Activated CD8-positive, alpha-beta T cell treated with anti-CD3 and anti-CD28 coated beads, Interleukin-2, amount 10 ng/mL, durations not matched to agents 7 days and 5 days (primary cell): Measurements from ENCODE around the gene ARHGAP11A. TPM values are rescaled to one million over a fixed set of nuclear protein-coding genes. Genes with fewer than 3 reads are reported as not detected.

Source experiments
- ATAC-seq: fragments of 150-1000 bp; cut with Tn5 transposase; one replicate; pipeline ENCODE4 v1.10.0; 2021; ENCODE audit warnings: moderate library complexity
- CTCF ChIA-PET: fragments of 350-600 bp; sonication (Branson Sonifier 250); formaldehyde crosslinking; loops from one replicate; lab custom pipeline; 2021; ENCODE audit warnings: antibody characterized with exemption; lab: Charles Lee
- POLR2A ChIA-PET: fragments of 350-600 bp; sonication (Branson Sonifier 250); formaldehyde crosslinking; loops from one replicate; lab custom pipeline; 2021; ENCODE audit warnings: antibody characterized with exemption; lab: Charles Lee
- DNase-seq: peaks from one replicate; pipeline ENCODE4 v3.0.0-alpha.2; 2020
- H3K27ac Mint-ChIP-seq: one replicate; pipeline ENCODE4 v1.8.0; 2021; ENCODE audit warnings: mild to moderate bottlenecking, mixed read lengths
- H3K27me3 Mint-ChIP-seq: one replicate; pipeline ENCODE4 v1.8.0; 2021; ENCODE audit warnings: low read depth, mixed read lengths
- H3K36me3 Mint-ChIP-seq: one replicate; pipeline ENCODE4 v1.8.0; 2021; ENCODE audit warnings: low read depth, mixed read lengths
- H3K4me1 Mint-ChIP-seq: one replicate; pipeline ENCODE4 v1.8.0; 2021; ENCODE audit warnings: low read depth, mixed read lengths
- H3K4me3 Mint-ChIP-seq: one replicate; pipeline ENCODE4 v1.8.0; 2021; ENCODE audit warnings: mild to moderate bottlenecking, mixed read lengths
- H3K9me3 Mint-ChIP-seq: one replicate; pipeline ENCODE4 v1.8.0; 2022; ENCODE audit warnings: mixed read lengths; ENCODE audit not compliant: insufficient read depth
- total RNA-seq, 2 experiments: library from RNA; stranded (reverse); gene quantifications; one replicate each; pipeline ENCODE4 v1.2.3, GENCODE V29; 2021

ARHGAP11A gene
- total RNA-seq, 2 experiments from 2014 or later = 155 to 158 TPM

GRCh38 chr15:32675466-32675865 lies 60.2 kb downstream of the ARHGAP11A start:
- no peaks in the 10 kb centered on the region for H3K4me1 Mint-ChIP-seq
- ATAC-seq = no peak
- CTCF ChIA-PET = interaction anchor here (0.7 to 1.2 kb wide), 5 partner anchors 11 to 280 kb away, joined by 3 to 4 read pairs (median 3); no protein-coding TSS in a partner anchor
- H3K4me3 Mint-ChIP-seq = no peak overlapping the region
- H3K36me3 Mint-ChIP-seq = no peaks in the 10 kb centered on the region
- H3K27me3 Mint-ChIP-seq = peaks cover 3% of the 10 kb centered on the region
- H3K27ac Mint-ChIP-seq = no peak overlapping the region
- no peak for DNase-seq
- POLR2A ChIA-PET = no interaction called here
- no peaks in the 10 kb centered on the region for H3K9me3 Mint-ChIP-seq

DNA sequence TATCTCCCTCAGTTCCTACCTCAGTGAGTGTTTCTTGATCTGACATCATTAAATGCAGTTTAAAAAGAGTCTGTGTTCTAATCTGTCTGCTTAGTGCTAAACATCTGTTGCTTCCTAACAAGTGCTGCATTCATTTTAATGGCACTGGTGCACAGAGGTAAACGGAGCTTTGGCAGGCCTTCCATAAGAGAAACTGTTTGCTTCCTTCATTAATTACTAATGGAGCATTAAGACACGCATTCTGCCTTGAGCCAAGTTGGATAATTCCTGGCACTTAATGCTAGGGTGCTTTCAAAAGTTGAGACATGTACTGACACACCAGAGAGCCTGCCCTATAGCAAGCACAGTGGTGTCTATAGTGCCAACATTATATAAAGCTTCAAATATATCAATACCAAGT lies 60.9 kb downstream of the ARHGAP11A start:
- Mint-ChIP-seq H3K4me3 (no peak overlapping the region), H3K9me3 (no peaks in the 10 kb centered on the region), H3K27ac (no peak overlapping the region), H3K36me3 (no peaks in the 10 kb centered on the region), H3K27me3 (peaks cover 3% of the 10 kb centered on the region), H3K4me1 (no peaks in the 10 kb centered on the region)
- ChIA-PET CTCF (interaction anchor here (3.2 kb wide), 1 partner anchor 14 kb away, joined by 9 read pairs; no protein-coding TSS in a partner anchor), POLR2A (no interaction called here)
- ATAC-seq (no peak), DNase-seq (no peak)

GRCh38 chr15:32677238-32677750 lies 62.0 kb downstream of the ARHGAP11A start:
- H3K27me3 Mint-ChIP-seq = peaks cover 3% of the 10 kb centered on the region
- no peak overlapping the region for H3K4me3 Mint-ChIP-seq
- no peaks in the 10 kb centered on the region for H3K9me3 Mint-ChIP-seq
- no peaks in the 10 kb centered on the region for H3K36me3 Mint-ChIP-seq
- H3K27ac Mint-ChIP-seq = no peak overlapping the region
- ChIA-PET POLR2A (no interaction called here), CTCF (interaction anchor here (3.2 kb wide), 1 partner anchor 15 kb away, joined by 9 read pairs; no protein-coding TSS in a partner anchor)
- no peak for DNase-seq
- no peak for ATAC-seq
- H3K4me1 Mint-ChIP-seq = no peaks in the 10 kb centered on the region

DNA sequence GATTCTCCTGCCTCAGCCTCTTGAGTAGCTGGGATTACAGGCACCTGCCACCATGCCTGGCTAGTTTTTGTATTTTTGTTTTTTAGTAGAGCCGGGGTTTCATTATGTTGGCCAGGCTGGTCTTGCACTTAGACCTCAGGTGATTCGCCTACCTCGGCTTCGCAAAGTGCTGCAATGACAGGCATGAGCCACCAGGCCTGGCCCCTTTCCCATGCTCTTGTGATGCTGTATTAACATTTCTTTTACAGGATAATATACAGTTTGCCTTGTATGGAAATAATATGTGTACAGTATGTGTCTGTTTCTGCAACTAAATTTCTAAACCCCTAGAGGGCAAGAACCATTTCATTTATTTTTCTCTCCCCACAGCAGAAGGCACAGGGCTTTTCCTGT lies 64.0 kb downstream of the ARHGAP11A start:
- POLR2A ChIA-PET = no interaction called here
- H3K36me3 Mint-ChIP-seq = no peaks in the 10 kb centered on the region
- peaks cover 3% of the 10 kb centered on the region for H3K27me3 Mint-ChIP-seq
- H3K4me3 Mint-ChIP-seq = no peak overlapping the region
- no peak overlapping the region for H3K27ac Mint-ChIP-seq
- H3K4me1 Mint-ChIP-seq = peaks cover 7% of the 10 kb centered on the region
- no peaks in the 10 kb centered on the region for H3K9me3 Mint-ChIP-seq
- CTCF ChIA-PET = no interaction called here
- DNase-seq = no peak
- no peak for ATAC-seq

DNA sequence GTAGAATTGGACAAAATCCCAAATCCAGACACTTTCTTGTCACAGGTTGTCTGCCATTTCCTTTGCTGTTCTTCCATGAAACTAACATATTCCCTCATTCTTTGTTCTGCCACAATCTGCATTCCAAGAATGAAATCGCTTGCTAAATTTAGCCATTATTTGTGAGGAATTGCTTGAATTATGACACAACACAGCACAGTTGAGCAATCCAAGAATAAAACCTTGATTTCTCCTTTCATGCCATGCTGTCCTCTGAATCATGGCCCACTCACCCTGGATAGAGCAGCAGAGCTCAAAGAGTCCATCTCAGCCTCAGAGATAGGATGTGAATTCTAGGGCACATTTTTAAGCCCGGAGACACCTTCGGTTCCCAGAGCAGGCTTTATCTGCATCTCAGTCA lies 67.3 kb downstream of the ARHGAP11A start:
- Mint-ChIP-seq H3K27ac (no peak overlapping the region), H3K4me1 (peaks cover 9% of the 10 kb centered on the region), H3K27me3 (no peaks in the 10 kb centered on the region), H3K4me3 (no peak overlapping the region), H3K36me3 (no peaks in the 10 kb centered on the region), H3K9me3 (no peaks in the 10 kb centered on the region)
- ATAC-seq = no peak
- no peak for DNase-seq
- POLR2A ChIA-PET = no interaction called here
- CTCF ChIA-PET = interaction anchor here (1.5 kb wide), 1 partner anchor 20 kb away, joined by 6 read pairs; no protein-coding TSS in a partner anchor

GRCh38 chr15:32682977-32683630 lies 67.8 kb downstream of the ARHGAP11A start:
- ATAC-seq (no peak), DNase-seq (no peak)
- POLR2A ChIA-PET = no interaction called here
- Mint-ChIP-seq H3K36me3 (no peaks in the 10 kb centered on the region), H3K4me3 (no peak overlapping the region), H3K27me3 (no peaks in the 10 kb centered on the region), H3K4me1 (peaks cover 9% of the 10 kb centered on the region), H3K9me3 (no peaks in the 10 kb centered on the region), H3K27ac (no peak overlapping the region)
- CTCF ChIA-PET = interaction anchor here (1.5 kb wide), 1 partner anchor 21 kb away, joined by 6 read pairs; no protein-coding TSS in a partner anchor

DNA sequence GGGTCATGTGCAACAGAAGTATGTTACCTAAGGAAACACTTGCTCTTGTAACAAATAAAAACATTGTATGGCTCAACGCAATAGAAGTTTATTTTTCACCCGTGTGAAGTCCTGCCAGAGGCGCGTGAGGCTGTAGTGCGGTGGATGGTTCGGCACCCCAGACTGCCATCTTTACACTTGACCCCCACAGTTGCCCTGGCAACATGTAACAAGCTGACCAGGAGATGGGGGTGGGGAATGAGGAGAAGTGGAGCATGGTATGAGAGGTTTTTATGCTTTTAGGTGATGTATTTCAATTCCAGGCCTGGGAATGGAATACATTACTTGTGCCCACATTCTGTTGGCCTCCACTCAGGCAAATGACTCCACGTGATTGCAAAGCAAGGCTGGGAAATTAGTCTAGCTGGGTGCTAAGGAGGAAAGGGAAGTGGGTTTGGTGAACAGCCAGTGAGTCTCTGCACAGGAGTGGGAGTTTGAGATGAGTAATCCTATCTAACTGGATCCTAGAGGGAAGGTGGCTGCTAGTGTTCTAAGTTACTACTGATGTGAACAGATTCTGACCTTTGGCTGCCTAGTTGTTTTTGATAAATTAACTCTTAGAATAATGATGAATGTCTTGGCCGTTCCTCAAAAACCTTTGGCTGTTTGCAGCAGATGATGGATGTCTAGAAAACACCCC lies 68.7 kb downstream of the ARHGAP11A start:
- no peak overlapping the region for H3K4me3 Mint-ChIP-seq
- no peak for ATAC-seq

DNA sequence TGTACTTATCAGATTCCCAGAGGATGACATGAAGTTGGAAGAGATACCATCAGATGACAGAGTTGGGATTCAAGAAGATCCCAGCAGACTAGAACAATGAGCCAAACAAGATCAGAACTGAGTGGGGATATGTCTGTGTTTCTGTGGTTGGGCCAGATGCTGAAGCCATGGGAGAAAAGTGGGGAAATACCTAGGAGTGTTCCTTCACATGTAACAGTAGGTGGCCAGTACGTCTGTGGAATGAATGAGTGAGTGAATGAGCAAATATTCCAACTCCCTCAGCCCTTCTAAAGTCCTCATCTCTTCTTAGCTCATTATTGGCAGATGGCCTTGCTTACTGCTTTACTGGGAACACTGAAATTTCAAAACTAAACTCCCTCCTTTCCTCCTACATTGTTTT lies 70.3 kb downstream of the ARHGAP11A start:
- Mint-ChIP-seq H3K27ac (no peak overlapping the region), H3K4me1 (peaks cover 9% of the 10 kb centered on the region), H3K9me3 (no peaks in the 10 kb centered on the region), H3K27me3 (no peaks in the 10 kb centered on the region), H3K4me3 (no peak overlapping the region), H3K36me3 (no peaks in the 10 kb centered on the region)
- ATAC-seq (no peak), DNase-seq (no peak)
- CTCF ChIA-PET = no interaction called here
- POLR2A ChIA-PET = no interaction called here

More for the DNA sequence above, 68.7 kb downstream of the ARHGAP11A start:
- H3K27me3 Mint-ChIP-seq = no peaks in the 10 kb centered on the region
- H3K9me3 Mint-ChIP-seq = no peaks in the 10 kb centered on the region
- H3K4me1 Mint-ChIP-seq = peaks cover 9% of the 10 kb centered on the region
- DNase-seq = no peak
- CTCF ChIA-PET = interaction anchor here (1.1 to 1.3 kb wide), 2 partner anchors 21 to 22 kb away, joined by 3 to 5 read pairs; no protein-coding TSS in a partner anchor
- no peaks in the 10 kb centered on the region for H3K36me3 Mint-ChIP-seq
- POLR2A ChIA-PET = no interaction called here
- no peak overlapping the region for H3K27ac Mint-ChIP-seq

DNA sequence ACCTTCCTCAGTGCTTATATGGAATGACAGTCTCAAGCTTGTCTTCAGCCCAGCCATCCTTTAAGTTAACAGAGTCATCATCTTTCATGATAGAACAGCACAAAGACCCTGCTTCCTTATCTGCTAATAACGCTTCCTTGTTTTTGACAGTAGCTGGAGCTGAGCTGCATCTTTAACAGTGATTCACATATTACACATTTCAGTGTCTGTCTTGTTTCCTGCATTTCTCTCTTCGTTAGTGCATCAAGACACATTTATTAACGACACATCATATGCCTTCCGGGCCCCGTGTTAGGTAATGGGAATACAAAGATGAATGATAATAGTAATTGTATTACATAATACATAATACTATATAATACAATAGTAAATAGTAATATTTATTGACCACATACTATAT lies 72.3 kb downstream of the ARHGAP11A start:
- CTCF ChIA-PET = interaction anchor here (1.3 kb wide), 1 partner anchor 25 kb away, joined by 3 read pairs; no protein-coding TSS in a partner anchor
- H3K4me1 Mint-ChIP-seq = peaks cover 9% of the 10 kb centered on the region
- H3K36me3 Mint-ChIP-seq = no peaks in the 10 kb centered on the region
- POLR2A ChIA-PET = no interaction called here
- no peak for ATAC-seq
- no peaks in the 10 kb centered on the region for H3K27me3 Mint-ChIP-seq
- no peak overlapping the region for H3K4me3 Mint-ChIP-seq
- DNase-seq = no peak
- no peak overlapping the region for H3K27ac Mint-ChIP-seq
- no peaks in the 10 kb centered on the region for H3K9me3 Mint-ChIP-seq

DNA sequence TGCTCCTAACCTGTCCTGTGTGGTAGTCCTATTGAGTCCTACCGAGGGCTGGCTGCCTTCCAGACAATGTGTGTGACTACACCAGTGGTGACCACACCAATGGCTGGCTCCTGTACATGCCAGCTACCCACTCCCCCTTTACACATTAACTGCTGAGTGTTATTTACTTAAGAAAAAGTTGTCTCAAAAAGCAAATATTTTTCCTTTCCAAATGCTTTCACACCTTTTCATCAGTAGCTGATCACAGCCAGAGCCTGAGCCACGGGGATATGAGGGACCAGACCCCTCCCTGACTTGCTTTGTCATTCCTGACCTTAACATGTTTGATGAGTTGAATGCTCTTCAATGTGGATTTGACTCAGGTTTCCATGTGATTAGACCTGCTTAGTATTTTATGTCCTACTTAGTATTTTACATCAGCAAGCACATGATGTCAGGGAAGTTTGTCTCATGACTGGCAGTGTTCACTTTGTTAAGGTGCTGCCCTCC lies 72.9 kb downstream of the ARHGAP11A start:
- H3K9me3 Mint-ChIP-seq = no peaks in the 10 kb centered on the region
- POLR2A ChIA-PET = no interaction called here
- H3K27me3 Mint-ChIP-seq = no peaks in the 10 kb centered on the region
- H3K36me3 Mint-ChIP-seq = no peaks in the 10 kb centered on the region
- no peak overlapping the region for H3K4me3 Mint-ChIP-seq
- peaks cover 9% of the 10 kb centered on the region for H3K4me1 Mint-ChIP-seq
- CTCF ChIA-PET = interaction anchor here (1.3 kb wide), 1 partner anchor 26 kb away, joined by 3 read pairs; no protein-coding TSS in a partner anchor
- ATAC-seq (no peak), DNase-seq (no peak)
- no peak overlapping the region for H3K27ac Mint-ChIP-seq
